HepG2 (cell line): Measurements from ENCODE around the gene JPT1. TPM values are rescaled to one million over a fixed set of nuclear protein-coding genes. Genes with fewer than 3 reads are reported as not detected.
A peak's percentile ranks its signal among the peaks of the same experiment; 100 is the strongest.

Source experiments
- ATAC-seq: fragments of 200-7000 bp; cut with Tn5 transposase; 3 replicates; pipeline ENCODE4 v1.9.1; 2020; ENCODE audit warnings: mild to moderate bottlenecking, moderate library complexity
- Bru-seq: library from RNA; stranded (reverse); fragments of 400-500 nt; gene quantifications from one replicate; lab custom pipeline; 2021; lab: Mats Ljungman, UMichigan
- BruChase-seq, 2 experiments: library from RNA; stranded (reverse); fragments of 400-500 nt; gene quantifications; one replicate each; lab custom pipeline; 2021; lab: Mats Ljungman, UMichigan
- BruUV-seq: library from RNA; stranded (reverse); fragments of 400-500 nt; replicated peaks from 2 replicates; lab custom pipeline; 2021; lab: Mats Ljungman, UMichigan
- CTCF ChIA-PET: fragments of 300-600 bp; formaldehyde crosslinking; extraction: SDS; loops from one replicate; lab custom pipeline; 2021; ENCODE audit warnings: low total read pairs, inconsistent platforms, low intra/inter-chr PET ratio; lab: Yijun Ruan, JAX
- POLR2A ChIA-PET: fragments of 350-600 bp; sonication (Branson Sonifier 250); formaldehyde crosslinking; loops from one replicate; lab custom pipeline; 2020; ENCODE audit warnings: antibody characterized with exemption, inconsistent platforms; lab: Yijun Ruan, JAX
- DNase-seq: peaks from one replicate; pipeline ENCODE4 v3.0.0-alpha.2; 2015; ENCODE audit warnings: low spot score
- FAIRE-seq: peaks from 3 replicates; lab custom pipeline; 2011; peaks lifted over from hg19 to GRCh38; lab: Jason Lieb, UNC
- H2AFZ ChIP-seq: one replicate; pipeline ENCODE4 v1.6.1; 2011; ENCODE audit warnings: low read length, inconsistent platforms
- H3K27ac ChIP-seq: fragments of 300-600 bp; 3 replicates; pipeline ENCODE4 v1.8.0; 2011; ENCODE audit warnings: mixed run types, mild to moderate bottlenecking, mixed read lengths, low read length, inconsistent platforms; ENCODE audit not compliant: insufficient read depth; ENCODE audit errors: extremely low read length
- H3K27me3 ChIP-seq, 2 experiments: fragments of 200-600 bp in 1 of 2; 2 replicates in 1 of 2; 3 replicates in 1 of 2; pipeline versions ENCODE4 v1.6.0 to v1.8.0; 2011; ENCODE audit warnings: low read length in 2 of 2, mild to moderate bottlenecking in 2 of 2, moderate library complexity in 2 of 2, inconsistent platforms in 1 of 2; ENCODE audit not compliant: insufficient read depth in 2 of 2, control insufficient read depth in 1 of 2
- H3K36me3 ChIP-seq, 2 experiments: fragments of 200-600 bp in 1 of 2; replicated peaks in 1 of 2; 2 replicates in 1 of 2; 3 replicates in 1 of 2; pipeline versions ENCODE4 v1.5.1 to v1.8.0; 2011; ENCODE audit warnings: low read length in 2 of 2, inconsistent platforms in 1 of 2; ENCODE audit not compliant: insufficient read depth in 2 of 2, control insufficient read depth in 1 of 2
- H3K4me1 ChIP-seq: 2 replicates; pipeline ENCODE4 v1.5.1; 2012; ENCODE audit warnings: low read length, inconsistent platforms; ENCODE audit not compliant: insufficient read depth
- H3K4me2 ChIP-seq: 2 replicates; pipeline ENCODE4 v1.6.0; 2011; ENCODE audit warnings: low read depth, low read length, inconsistent platforms
- H3K4me3 ChIP-seq, 3 experiments: fragments of 200-600 bp in 1 of 3; sonication (generic), shearing (Covaris generic) in 1 of 3; replicated peaks in 1 of 3; 2 replicates each; pipeline ENCODE4 v1.5.1; 2011 to 2016; ENCODE audit warnings: low read length in 3 of 3, inconsistent platforms in 2 of 3, low read depth in 2 of 3, mild to moderate bottlenecking in 2 of 3, control low read depth in 1 of 3, mixed read lengths in 1 of 3; ENCODE audit not compliant: insufficient read depth in 1 of 3
- H3K79me2 ChIP-seq: one replicate; pipeline ENCODE4 v1.6.1; 2011; ENCODE audit warnings: low read length, inconsistent platforms; ENCODE audit not compliant: insufficient read depth
- H3K9ac ChIP-seq: 2 replicates; pipeline ENCODE4 v1.6.0; 2011; ENCODE audit warnings: mild to moderate bottlenecking, low read depth, low read length, inconsistent platforms; ENCODE audit not compliant: insufficient read depth
- H3K9me3 ChIP-seq: 2 replicates; pipeline ENCODE4 v1.5.1; 2012; ENCODE audit warnings: mild to moderate bottlenecking, low read length
- H4K20me1 ChIP-seq: 2 replicates; pipeline ENCODE4 v1.6.0; 2011; ENCODE audit warnings: inconsistent platforms, mild to moderate bottlenecking, low read length, moderate library complexity; ENCODE audit not compliant: insufficient read depth
- AGO1 ChIP-seq: fragments of 200-400 bp; formaldehyde crosslinking; IDR thresholded peaks from 2 replicates; pipeline ENCODE4 v1.6.1; 2017; ENCODE audit warnings: mild to moderate bottlenecking, low read depth, low read length, moderate library complexity; ENCODE audit not compliant: poor library complexity, severe bottlenecking
- ELF4 ChIP-seq: sonication (generic); formaldehyde crosslinking; IDR thresholded peaks from 2 replicates; pipeline ENCODE4 v1.5.0; 2020; ENCODE audit warnings: missing genetic modification reagents, mild to moderate bottlenecking, moderate library complexity, borderline replicate concordance
- GLMP ChIP-seq: sonication (generic); formaldehyde crosslinking; IDR thresholded peaks from 2 replicates; pipeline ENCODE4 v1.9.0; 2021; ENCODE audit warnings: missing genetic modification reagents, mild to moderate bottlenecking, borderline replicate concordance
- HES4 ChIP-seq: sonication (generic); formaldehyde crosslinking; IDR thresholded peaks from 2 replicates; pipeline ENCODE4 v1.9.0; 2021; ENCODE audit warnings: mild to moderate bottlenecking, missing genetic modification reagents, borderline replicate concordance
- MAZ ChIP-seq, 2 experiments: sonication (generic) in 1 of 2; formaldehyde crosslinking in 1 of 2; IDR thresholded peaks; 2 replicates each; pipeline versions ENCODE4 v1.5.0 to v1.6.1; 2012 to 2020; ENCODE audit warnings: low read depth in 2 of 2, mild to moderate bottlenecking in 2 of 2, borderline replicate concordance in 1 of 2, improper control_type of control experiment in 1 of 2, low read length in 1 of 2, missing genetic modification reagents in 1 of 2, moderate library complexity in 1 of 2
- MLXIP ChIP-seq: sonication (generic); formaldehyde crosslinking; IDR thresholded peaks from 2 replicates; pipeline ENCODE4 v1.9.0; 2021; ENCODE audit warnings: missing genetic modification reagents, borderline replicate concordance
- NPAS2 ChIP-seq: sonication (generic); formaldehyde crosslinking; IDR thresholded peaks from 2 replicates; pipeline ENCODE4 v1.8.0; 2022; ENCODE audit warnings: mild to moderate bottlenecking, missing genetic modification reagents, borderline replicate concordance
- ZNF557 ChIP-seq: sonication (generic); formaldehyde crosslinking; IDR thresholded peaks from 2 replicates; pipeline ENCODE4 v1.4.0; 2020; ENCODE audit warnings: missing genetic modification reagents
- WGBS: methylation state at CpG from one replicate; pipeline ENCODE4 v1.1.6; 2017; ENCODE audit warnings: low lambda C conversion rate; 5-methylcytosine and 5-hydroxymethylcytosine counted together
- in situ Hi-C: cut with HindIII; loops from 2 replicates; pipeline ENCODE4 v1.10.0; 2017; ENCODE audit warnings: low pct_unique_long_range_greater_than_20kb; ENCODE audit not compliant: extremely low pct_ligation_motif_present
- intact Hi-C: fragments of 100-400 bp; cut with micrococcal nuclease; formaldehyde crosslinking; loops from one replicate; pipeline ENCODE4 v1.10.0; 2022; ENCODE audit not compliant: unreplicated experiment
- long read RNA-seq, 2 experiments: library from RNA in 1 of 2; library from polyadenylated mRNA in 1 of 2; stranded (forward) in 1 of 2; unstranded in 1 of 2; transcript quantifications; one replicate each; pipeline ENCODE4 v2.0.0, GENCODE V29; 2019 to 2022
- polyA minus RNA-seq, 3 experiments: library from RNA; depleted of rRNA, polyadenylated mRNA; stranded (reverse); fragments of >200 nt; gene quantifications; 2 replicates each; pipeline ENCODE4 v1.2.3, GENCODE V29; 2011; ENCODE audit warnings: low replicate concordance in 1 of 3
- polyA plus RNA-seq, 8 experiments: library from polyadenylated mRNA; depleted of rRNA in 3 of 8; stranded (reverse) in 7 of 8; unstranded in 1 of 8; fragments of >200 nt; fragmentation: Illumina TruSeq in 4 of 8; extraction: Trizol in 4 of 8; gene quantifications; 2 replicates each; pipeline versions ENCODE4 v1.2.1 to v1.2.3, GENCODE V29; 2011 to 2016; ENCODE audit warnings: low read depth in 4 of 8, missing spikeins in 1 of 8, mixed read lengths in 1 of 8; ENCODE audit not compliant: insufficient read depth in 1 of 8
- total RNA-seq, 5 experiments: library from RNA; depleted of rRNA; stranded (reverse); fragments of >200 nt; fragmentation: Illumina TruSeq; extraction: Trizol; gene quantifications; 2 replicates each; pipeline ENCODE4 v1.2.3, GENCODE V29; 2016; ENCODE audit warnings: low read depth in 1 of 5

JPT1 gene
- 237 and 256 TPM in 2 replicates for total RNA-seq (2016; rRNA removed; fragmentation: Illumina TruSeq; extraction: Trizol)
- 86.3 and 92.6 TPM in 2 replicates for total RNA-seq (2016; cell fraction: cytosol; rRNA removed; fragmentation: Illumina TruSeq; extraction: Trizol; ENCODE audit: low read depth)
- total RNA-seq (2016; cell fraction: insoluble cytoplasmic fraction; rRNA removed; fragmentation: Illumina TruSeq; extraction: Trizol), result 209 and 270 TPM in 2 replicates
- 67.0 and 88.4 TPM in 2 replicates for total RNA-seq (2016; cell fraction: membrane; rRNA removed; fragmentation: Illumina TruSeq; extraction: Trizol)
- total RNA-seq (2016; cell fraction: nucleus; rRNA removed; fragmentation: Illumina TruSeq; extraction: Trizol), result 98.2 and 106 TPM in 2 replicates
- 32.1 and 43.3 TPM in 2 replicates for polyA plus RNA-seq (2011; rRNA removed)
- polyA plus RNA-seq (2011; cell fraction: cytosol; rRNA removed), result 92.3 and 100 TPM in 2 replicates
- 38.5 and 41.1 TPM in 2 replicates for polyA plus RNA-seq (2011; cell fraction: nucleus; rRNA removed)
- polyA plus RNA-seq (2012), result 103 and 127 TPM in 2 replicates
- 83.0 and 101 TPM in 2 replicates for polyA plus RNA-seq (2016; cell fraction: cytosol; fragmentation: Illumina TruSeq; extraction: Trizol; ENCODE audit: low read depth)
- 221 and 271 TPM in 2 replicates for polyA plus RNA-seq (2016; cell fraction: insoluble cytoplasmic fraction; fragmentation: Illumina TruSeq; extraction: Trizol; ENCODE audit: low read depth)
- polyA plus RNA-seq (2016; cell fraction: membrane; fragmentation: Illumina TruSeq; extraction: Trizol; ENCODE audit: low read depth), result 58.3 and 84.5 TPM in 2 replicates
- polyA plus RNA-seq (2016; cell fraction: nucleus; fragmentation: Illumina TruSeq; extraction: Trizol; ENCODE audit: insufficient read depth, low read depth), result 169 and 181 TPM in 2 replicates
- polyA minus RNA-seq (2011; rRNA and poly(A)+ RNA removed; ENCODE audit: low replicate concordance), result 28.4 and 46.4 TPM in 2 replicates
- polyA minus RNA-seq (2011; cell fraction: cytosol; rRNA and poly(A)+ RNA removed), result 50.6 and 65.7 TPM in 2 replicates
- 30.4 and 32.2 TPM in 2 replicates for polyA minus RNA-seq (2011; cell fraction: nucleus; rRNA and poly(A)+ RNA removed)
- percentile 81 among the genes with signal in this experiment for Bru-seq, nascent RNA
- percentile 85 among the genes with signal in this experiment for BruChase-seq, experiment 1, labeled RNA remaining after a 6-hour chase
- BruChase-seq, experiment 2, labeled RNA remaining after a 2-hour chase, result percentile 79 among the genes with signal in this experiment
- long read RNA-seq, experiment 1, partial matches to known transcripts, result 0 of 4 reads
- long read RNA-seq, experiment 1, other reads (novel, unspliced or antisense), result 4 of 4 reads
- long read RNA-seq, experiment 2, partial matches to known transcripts, result 4 of 54 reads
- long read RNA-seq, experiment 2, other reads (novel, unspliced or antisense), result 50 of 54 reads

GRCh38 chr17:75154195-75155106, at the start of gene JPT1:
JPT1 (minus strand) TSS chr17:75154512; CDS start chr17:75154397, 115 bp downstream.
- Histone ChIP-seq H4K20me1 (no peaks in the 10 kb centered on the region; the same call in 1 of the 2 replicates), H3K36me3 (no peaks in the 10 kb centered on the region), H3K27ac (peak within 1 kb of the TSS; percentile 76), H3K79me2 (peaks cover 47% of the 10 kb centered on the region), H3K27me3 (no peaks in the 10 kb centered on the region; a peak in 1 of 5 replicates), H3K4me3 (peak within 1 kb of the TSS; percentile 85 to 99 (median 95)), H3K4me1 (peaks cover 54% of the 10 kb centered on the region), H3K4me2 (peak within 1 kb of the TSS; percentile 96), H3K9me3 (no peaks in the 10 kb centered on the region), H3K9ac (peak within 1 kb of the TSS; percentile 92), H2AFZ (peak within 1 kb of the TSS; percentile 87)
- 5% methylated on average over 38 of the region's 67 CpGs for WGBS
- in situ Hi-C loops, result no loop called here
- peak; percentile 90 for FAIRE-seq
- intact Hi-C loops, result loop anchor here (5.0 kb wide), 1 partner anchor 48 kb away; no protein-coding TSS in a partner anchor
- ATAC-seq, result peak; percentile 96
- no TSS peak for BruUV-seq
- DNase-seq, result peak; percentile 99
- POLR2A ChIA-PET, result interaction anchor here (0.5 to 2.6 kb wide), 32 partner anchors 9 to 302 kb away, joined by 3 to 23 read pairs (median 4); partner anchors contain the start of genes ARMC7, FDXR, NT5C and NUP85
- CTCF ChIA-PET, result interaction anchor here (0.9 kb wide), 1 partner anchor 17 kb away, joined by 6 read pairs; no protein-coding TSS in a partner anchor
- no peak for TF ChIP-seq ELF4 (CRISPR knock-in tag)
- TF ChIP-seq ZNF557, result peak; percentile 75; the same call in 1 of the 2 replicates
- TF ChIP-seq HES4 (CRISPR knock-in tag), result peak; percentile 69
- TF ChIP-seq GLMP, result no peak
- TF ChIP-seq MAZ (IDR thresholded peaks at IDR 0.05; ENCODE audit: borderline replicate concordance, low read depth, low read length), result peak; percentile 65; the same call in 1 of the 2 replicates
- TF ChIP-seq MAZ (CRISPR knock-in tag; IDR thresholded peaks at IDR 0.05; ENCODE audit: low read depth), result peak; percentile 89
- no peak for TF ChIP-seq AGO1
- TF ChIP-seq MLXIP (CRISPR knock-in tag), result no peak
- no peak for TF ChIP-seq NPAS2
